Hepatocyte (in vitro differentiated cells): ENCODE results near the gene PSD2.

Source experiments
- CTCF ChIP-seq: fragments of 200-600 bp; sonication (generic); IDR thresholded peaks from 2 replicates; pipeline ENCODE4 v1.5.1; 2016; ENCODE audit warnings: antibody characterized with exemption, mild to moderate bottlenecking; ENCODE audit not compliant: poor library complexity
- EZH2 ChIP-seq: fragments of 200-600 bp; sonication (generic); IDR thresholded peaks from 2 replicates; pipeline ENCODE4 v1.6.1; 2016; ENCODE audit warnings: antibody characterized with exemption, mild to moderate bottlenecking, borderline replicate concordance
- EZH2phosphoT487 ChIP-seq: fragments of 200-600 bp; sonication (generic); IDR thresholded peaks from one replicate; pipeline ENCODE4 v1.6.1; 2018; ENCODE audit warnings: antibody characterized with exemption, mild to moderate bottlenecking, low read depth, moderate library complexity; ENCODE audit not compliant: unreplicated experiment, severe bottlenecking

GRCh38 chr5:139885857-139886208 lies 90.2 kb downstream of the PSD2 start:
- TF ChIP-seq CTCF (no peak), EZH2 (no peak), EZH2phosphoT487 (no peak)
